Measurements from ENCODE around the gene CYP4Z1. TPM values are rescaled to one million over a fixed set of nuclear protein-coding genes. Genes with fewer than 3 reads are reported as not detected.

Gene CYP4Z1
- total RNA-seq, 2 donors from 2014 or later = 0.20 to 0.31 TPM

- peaks cover 33% of the 10 kb centered on the region for H3K27me3 Mint-ChIP-seq (ENCODE audit: insufficient read depth)
- no peak for TF ChIP-seq CTCF (conservative IDR thresholded peaks at IDR 0.05)
Measured at GRCh38 chr1:47160716-47161115, 93.7 kb downstream of the CYP4Z1 start.

GRCh38 chr1:47161298-47162040 lies 94.4 kb downstream of the CYP4Z1 start:
- Mint-ChIP-seq H3K4me1 (no peaks in the 10 kb centered on the region), H3K27me3 (ENCODE audit: insufficient read depth) (peaks cover 28% of the 10 kb centered on the region), H3K9me3 (peaks cover 24% of the 10 kb centered on the region), H3K4me3 (no peak overlapping the region), H3K36me3 (ENCODE audit: low read depth) (peaks cover 4% of the 10 kb centered on the region), H3K27ac (no peak overlapping the region)
- Histone ChIP-seq H3K9me3 (ENCODE audit: control insufficient read depth, low read length) (peaks cover 14% of the 10 kb centered on the region), H3K36me3 (ENCODE audit: control insufficient read depth, insufficient read depth, low read length) (no peaks in the 10 kb centered on the region), H3K27me3 (ENCODE audit: control insufficient read depth, insufficient read depth, low read length, poor library complexity, severe bottlenecking) (no peaks in the 10 kb centered on the region), H3K4me3 (ENCODE audit: low read length) (no peak overlapping the region), H3K27ac (ENCODE audit: low read depth, low read length) (no peak overlapping the region), H3K4me1 (ENCODE audit: control insufficient read depth, insufficient read depth, low read length) (no peaks in the 10 kb centered on the region), H3K9ac (ENCODE audit: extremely low read depth, low read length, poor library complexity, severe bottlenecking) (no peak overlapping the region)
- WGBS, 2 experiments (ENCODE audit: insufficient coverage in 1 of 2, insufficient read length in 1 of 2) = 86 to 95% methylated on average over 5 of the region's 5 CpGs
- TF ChIP-seq CTCF (conservative IDR thresholded peaks at IDR 0.05) = no peak
- DNase-seq = no peak

More at GRCh38 chr1:47160716-47161115, 93.7 kb downstream of the CYP4Z1 start:
- H3K27ac Mint-ChIP-seq = no peak overlapping the region
- H3K36me3 ChIP-seq (ENCODE audit: control insufficient read depth, insufficient read depth, low read length) = no peaks in the 10 kb centered on the region
- peaks cover 11% of the 10 kb centered on the region for H3K9me3 ChIP-seq (ENCODE audit: control insufficient read depth, low read length)
- peaks cover 3% of the 10 kb centered on the region for H3K36me3 Mint-ChIP-seq (ENCODE audit: low read depth)
- no peak overlapping the region for H3K27ac ChIP-seq (ENCODE audit: low read depth, low read length)
- no peak overlapping the region for H3K4me3 Mint-ChIP-seq
- no peak overlapping the region for H3K9ac ChIP-seq (ENCODE audit: extremely low read depth, low read length, poor library complexity, severe bottlenecking)
- H3K4me3 ChIP-seq (ENCODE audit: low read length) = no peak overlapping the region
- no peak for DNase-seq
- no peaks in the 10 kb centered on the region for H3K27me3 ChIP-seq (ENCODE audit: control insufficient read depth, insufficient read depth, low read length, poor library complexity, severe bottlenecking)
- no peaks in the 10 kb centered on the region for H3K4me1 Mint-ChIP-seq
- H3K9me3 Mint-ChIP-seq = peaks cover 18% of the 10 kb centered on the region
- H3K4me1 ChIP-seq (ENCODE audit: control insufficient read depth, insufficient read depth, low read length) = no peaks in the 10 kb centered on the region

DNA sequence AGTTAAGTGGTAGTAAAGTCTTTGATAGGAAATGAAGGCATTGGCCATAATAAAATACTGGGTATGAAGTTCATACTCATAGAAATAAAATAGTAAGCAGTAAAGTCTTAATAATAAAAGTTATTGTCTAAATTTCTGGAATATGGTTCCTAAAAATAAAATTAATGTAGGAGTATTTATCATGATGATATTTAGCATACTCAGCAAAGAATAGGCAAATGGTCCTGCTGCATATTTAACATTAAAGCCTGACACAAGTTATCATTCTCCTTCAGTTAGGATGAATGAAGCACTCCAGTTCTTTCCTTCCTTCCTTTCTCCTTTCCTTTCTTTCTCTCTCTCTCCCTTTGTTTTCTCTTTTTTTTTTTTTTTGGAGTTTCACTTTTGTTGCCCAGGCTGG lies 97.5 kb downstream of the CYP4Z1 start:
- DNase-seq = no peak
- Histone ChIP-seq H3K4me3 (ENCODE audit: low read length) (no peak overlapping the region), H3K36me3 (ENCODE audit: control insufficient read depth, insufficient read depth, low read length) (no peaks in the 10 kb centered on the region), H3K9me3 (ENCODE audit: control insufficient read depth, low read length) (peaks cover 16% of the 10 kb centered on the region), H3K4me1 (ENCODE audit: control insufficient read depth, insufficient read depth, low read length) (no peaks in the 10 kb centered on the region), H3K27ac (ENCODE audit: low read depth, low read length) (no peak overlapping the region), H3K27me3 (ENCODE audit: control insufficient read depth, insufficient read depth, low read length, poor library complexity, severe bottlenecking) (no peaks in the 10 kb centered on the region), H3K9ac (ENCODE audit: extremely low read depth, low read length, poor library complexity, severe bottlenecking) (no peak overlapping the region)
- peaks cover 32% of the 10 kb centered on the region for H3K27me3 Mint-ChIP-seq (ENCODE audit: insufficient read depth)
- H3K4me1 Mint-ChIP-seq = no peaks in the 10 kb centered on the region
- H3K27ac Mint-ChIP-seq = no peak overlapping the region
- no peak for TF ChIP-seq CTCF (conservative IDR thresholded peaks at IDR 0.05)
- peaks cover 38% of the 10 kb centered on the region for H3K9me3 Mint-ChIP-seq
- peaks cover 10% of the 10 kb centered on the region for H3K36me3 Mint-ChIP-seq (ENCODE audit: low read depth)
- H3K4me3 Mint-ChIP-seq = no peak overlapping the region

Other genes with a start within 250 kb of the CYP4Z1 start
- under 1 TPM; 0.24 to 0.62 TPM for gene CYP4A11, start 125.8 kb upstream of the CYP4Z1 start, total RNA-seq
- 10 to 100 TPM in 1 of 2 donors, 1 to 10 TPM in 1; 8.8 to 12.9 TPM for gene CYP4X1, start 43.6 kb upstream of the CYP4Z1 start, total RNA-seq
- under 1 TPM in 1 of 2 donors, not detected in 1; 0.35 TPM for gene CYP4A22, start 70.2 kb downstream of the CYP4Z1 start, total RNA-seq
- not detected for gene PDZK1IP1, start 122.8 kb downstream of the CYP4Z1 start, total RNA-seq
- under 1 TPM in 1 of 2 donors, not detected in 1; 0.04 TPM for gene TAL1, start 165.0 kb downstream of the CYP4Z1 start, total RNA-seq
- 10 to 100 TPM; 39.3 to 48.0 TPM for gene STIL, start 246.9 kb downstream of the CYP4Z1 start, total RNA-seq

All from endodermal cell (in vitro differentiated cells).